ENCODE results near the gene ZCCHC24. TPM values are rescaled to one million over a fixed set of nuclear protein-coding genes. Genes with fewer than 3 reads are reported as not detected.

Gene ZCCHC24
- total RNA-seq, 2 experiments from 2014 or later, result 0.67 to 0.85 TPM

GRCh38 chr10:79414714-79415113 is 30.7 kb downstream of the ZCCHC24 start:
- no peak overlapping the region for H3K27ac Mint-ChIP-seq
- no peaks in the 10 kb centered on the region for H3K27me3 Mint-ChIP-seq
- TF ChIP-seq, protein P1, sequence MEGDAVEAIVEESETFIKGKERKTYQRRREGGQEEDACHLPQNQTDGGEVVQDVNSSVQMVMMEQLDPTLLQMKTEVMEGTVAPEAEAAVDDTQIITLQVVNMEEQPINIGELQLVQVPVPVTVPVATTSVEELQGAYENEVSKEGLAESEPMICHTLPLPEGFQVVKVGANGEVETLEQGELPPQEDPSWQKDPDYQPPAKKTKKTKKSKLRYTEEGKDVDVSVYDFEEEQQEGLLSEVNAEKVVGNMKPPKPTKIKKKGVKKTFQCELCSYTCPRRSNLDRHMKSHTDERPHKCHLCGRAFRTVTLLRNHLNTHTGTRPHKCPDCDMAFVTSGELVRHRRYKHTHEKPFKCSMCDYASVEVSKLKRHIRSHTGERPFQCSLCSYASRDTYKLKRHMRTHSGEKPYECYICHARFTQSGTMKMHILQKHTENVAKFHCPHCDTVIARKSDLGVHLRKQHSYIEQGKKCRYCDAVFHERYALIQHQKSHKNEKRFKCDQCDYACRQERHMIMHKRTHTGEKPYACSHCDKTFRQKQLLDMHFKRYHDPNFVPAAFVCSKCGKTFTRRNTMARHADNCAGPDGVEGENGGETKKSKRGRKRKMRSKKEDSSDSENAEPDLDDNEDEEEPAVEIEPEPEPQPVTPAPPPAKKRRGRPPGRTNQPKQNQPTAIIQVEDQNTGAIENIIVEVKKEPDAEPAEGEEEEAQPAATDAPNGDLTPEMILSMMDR (IDR thresholded peaks at IDR 0.05), result no peak
- Histone ChIP-seq H3K4me3 (ENCODE audit: low read length) (no peak overlapping the region), H3K27me3 (ENCODE audit: control insufficient read depth in 1 of 2, insufficient read depth in 2 of 2, low read length in 2 of 2) (no peaks in the 10 kb centered on the region), H3K4me1 (ENCODE audit: insufficient read depth, low read length) (peaks cover 7% of the 10 kb centered on the region), H3K36me3 (ENCODE audit: insufficient read depth, low read length) (no peaks in the 10 kb centered on the region), H3K9me3 (ENCODE audit: control insufficient read depth in 1 of 2, insufficient read depth in 1 of 2, low read length in 2 of 2) (no peaks in the 10 kb centered on the region), H3K27ac (ENCODE audit: low read depth in 1 of 2, low read length in 2 of 2) (no peak overlapping the region)
- DNase-seq, result no peak
- no peaks in the 10 kb centered on the region for H3K4me1 Mint-ChIP-seq (ENCODE audit: low read depth)
- no peaks in the 10 kb centered on the region for H3K9me3 Mint-ChIP-seq
- no peak overlapping the region for H3K4me3 Mint-ChIP-seq
- POLR2A ChIA-PET, result no interaction called here
- no peaks in the 10 kb centered on the region for H3K36me3 Mint-ChIP-seq (ENCODE audit: low read depth)
- ATAC-seq (ENCODE audit: poor library complexity), result no peak
- intact Hi-C loops (cut with DNase I, micrococcal nuclease), result no loop called here
- CTCF ChIA-PET, result no interaction called here

GRCh38 chr10:79413196-79413595 is 32.2 kb downstream of the ZCCHC24 start:
- Mint-ChIP-seq H3K27me3 (no peaks in the 10 kb centered on the region), H3K36me3 (ENCODE audit: low read depth) (no peaks in the 10 kb centered on the region), H3K27ac (no peak overlapping the region), H3K9me3 (no peaks in the 10 kb centered on the region), H3K4me1 (ENCODE audit: low read depth) (no peaks in the 10 kb centered on the region), H3K4me3 (no peak overlapping the region)
- TF ChIP-seq, protein P1 (IDR thresholded peaks at IDR 0.05), result no peak
- no peak for ATAC-seq (ENCODE audit: poor library complexity)
- ChIA-PET CTCF (no interaction called here), POLR2A (no interaction called here)
- Histone ChIP-seq H3K27ac (ENCODE audit: low read depth in 1 of 2, low read length in 2 of 2) (no peak overlapping the region), H3K36me3 (ENCODE audit: insufficient read depth, low read length) (no peaks in the 10 kb centered on the region), H3K4me3 (ENCODE audit: low read length) (no peak overlapping the region), H3K9me3 (ENCODE audit: control insufficient read depth in 1 of 2, insufficient read depth in 1 of 2, low read length in 2 of 2) (no peaks in the 10 kb centered on the region), H3K27me3 (ENCODE audit: control insufficient read depth in 1 of 2, insufficient read depth in 2 of 2, low read length in 2 of 2) (no peaks in the 10 kb centered on the region), H3K4me1 (ENCODE audit: insufficient read depth, low read length) (peaks cover 7% of the 10 kb centered on the region)
- intact Hi-C loops (cut with DNase I, micrococcal nuclease), result no loop called here
- peak in 2 of 14 experiments; percentile 13 to 37 for DNase-seq

DNA sequence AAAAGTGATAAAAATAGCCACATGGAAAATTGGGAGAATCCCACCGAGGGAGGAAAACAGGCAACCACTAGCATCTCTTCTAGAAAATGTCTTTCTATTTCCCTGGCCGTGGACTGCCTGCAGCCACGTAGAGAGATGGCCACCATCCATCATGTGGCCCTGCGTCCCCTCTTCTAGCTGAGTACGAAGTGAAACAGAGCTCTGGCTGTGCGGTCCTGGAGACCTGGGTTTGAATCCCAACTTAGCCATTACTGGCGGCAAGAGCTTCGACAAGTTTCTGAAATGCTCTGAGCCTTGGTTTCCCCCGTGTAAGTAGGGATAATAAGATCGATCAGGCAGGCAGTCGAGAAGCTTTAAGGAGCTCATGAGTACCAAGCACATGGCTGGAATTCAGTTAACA is 32.9 kb downstream of the ZCCHC24 start:
- TF ChIP-seq, protein P1 (IDR thresholded peaks at IDR 0.05), result no peak
- H3K4me3 ChIP-seq (ENCODE audit: low read length), result no peak overlapping the region
- H3K27me3 ChIP-seq (ENCODE audit: control insufficient read depth in 1 of 2, insufficient read depth in 2 of 2, low read length in 2 of 2), result no peaks in the 10 kb centered on the region
- CTCF ChIA-PET, result no interaction called here
- Mint-ChIP-seq H3K27me3 (no peaks in the 10 kb centered on the region), H3K9me3 (no peaks in the 10 kb centered on the region), H3K4me3 (no peak overlapping the region), H3K27ac (no peak overlapping the region), H3K36me3 (ENCODE audit: low read depth) (no peaks in the 10 kb centered on the region), H3K4me1 (ENCODE audit: low read depth) (no peaks in the 10 kb centered on the region)
- no peaks in the 10 kb centered on the region for H3K36me3 ChIP-seq (ENCODE audit: insufficient read depth, low read length)
- DNase-seq (no peak), ATAC-seq (ENCODE audit: poor library complexity) (no peak)
- intact Hi-C loops (cut with DNase I, micrococcal nuclease), result no loop called here
- H3K27ac ChIP-seq (ENCODE audit: low read depth in 1 of 2, low read length in 2 of 2), result no peak overlapping the region
- POLR2A ChIA-PET, result no interaction called here
- H3K4me1 ChIP-seq (ENCODE audit: insufficient read depth, low read length), result peaks cover 7% of the 10 kb centered on the region
- H3K9me3 ChIP-seq (ENCODE audit: control insufficient read depth in 1 of 2, insufficient read depth in 1 of 2, low read length in 2 of 2), result no peaks in the 10 kb centered on the region

All from CD4-positive, alpha-beta T cell (primary cell).